GM18511 (cell line): ENCODE measurements around the gene ZHX3.

ENCODE experiments used
- ATAC-seq: cut with Tn5 transposase; IDR thresholded peaks from one replicate; pipeline ENCODE4 v1.9.1; 2021; ENCODE audit warnings: mild to moderate bottlenecking, moderate library complexity; ENCODE audit not compliant: unreplicated experiment

Gene ZHX3

DNA sequence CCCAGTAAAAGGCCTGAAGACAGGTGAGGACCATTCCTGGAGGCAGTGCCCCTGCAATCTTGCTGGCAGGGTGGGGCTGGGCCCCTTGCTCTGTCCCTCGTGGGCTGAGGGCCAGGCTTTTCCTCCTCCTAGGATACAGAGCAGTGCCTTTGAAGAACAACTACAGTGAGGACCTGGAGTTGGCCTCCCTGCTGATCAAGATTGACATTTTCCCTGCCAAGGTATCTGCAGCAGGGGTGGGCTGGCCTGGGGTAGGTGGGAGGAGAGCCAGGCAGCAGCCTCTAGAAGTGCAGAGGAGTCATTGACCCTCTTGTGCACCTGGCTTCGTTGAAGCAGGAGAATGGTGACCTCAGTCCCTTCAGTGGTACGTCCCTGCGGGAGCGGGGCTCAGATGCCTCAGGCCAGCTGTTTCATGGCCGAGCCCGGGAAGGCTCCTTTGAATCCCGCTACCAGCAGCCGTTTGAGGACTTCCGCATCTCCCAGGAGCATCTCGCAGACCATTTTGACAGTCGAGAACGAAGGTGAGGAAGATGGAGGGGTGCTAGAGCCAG lies 143.7 kb downstream of the ZHX3 start:
- ATAC-seq: no peak

DNA sequence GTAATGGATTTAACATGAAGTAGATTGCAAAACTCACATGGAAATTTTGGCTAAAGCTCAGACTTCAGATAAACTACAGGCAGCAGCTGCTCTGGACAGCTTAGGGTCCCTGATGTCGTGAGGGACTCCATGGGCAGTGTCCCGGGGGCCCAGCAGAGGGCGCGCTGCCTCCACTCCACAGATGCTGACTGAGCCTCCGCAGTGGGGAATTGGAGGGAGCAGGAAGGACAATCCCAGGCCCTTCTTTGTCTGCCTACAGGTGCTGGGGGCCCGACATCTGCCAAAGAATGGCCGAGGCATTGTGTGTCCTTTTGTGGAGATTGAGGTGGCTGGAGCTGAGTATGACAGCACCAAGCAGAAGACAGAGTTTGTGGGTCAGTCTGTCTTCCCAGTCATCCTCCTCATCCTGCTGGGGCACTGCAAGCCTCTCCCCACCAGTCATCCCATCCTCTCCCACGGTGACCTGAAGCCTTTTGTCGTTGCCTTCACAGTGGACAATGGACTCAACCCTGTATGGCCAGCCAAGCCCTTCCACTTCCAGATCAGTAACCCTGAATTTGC lies 144.3 kb downstream of the ZHX3 start:
- no peak for ATAC-seq

- ATAC-seq: no peak
These were observed 145.0 kb downstream of the ZHX3 start for GRCh38 chr20:41172296-41173140.

DNA sequence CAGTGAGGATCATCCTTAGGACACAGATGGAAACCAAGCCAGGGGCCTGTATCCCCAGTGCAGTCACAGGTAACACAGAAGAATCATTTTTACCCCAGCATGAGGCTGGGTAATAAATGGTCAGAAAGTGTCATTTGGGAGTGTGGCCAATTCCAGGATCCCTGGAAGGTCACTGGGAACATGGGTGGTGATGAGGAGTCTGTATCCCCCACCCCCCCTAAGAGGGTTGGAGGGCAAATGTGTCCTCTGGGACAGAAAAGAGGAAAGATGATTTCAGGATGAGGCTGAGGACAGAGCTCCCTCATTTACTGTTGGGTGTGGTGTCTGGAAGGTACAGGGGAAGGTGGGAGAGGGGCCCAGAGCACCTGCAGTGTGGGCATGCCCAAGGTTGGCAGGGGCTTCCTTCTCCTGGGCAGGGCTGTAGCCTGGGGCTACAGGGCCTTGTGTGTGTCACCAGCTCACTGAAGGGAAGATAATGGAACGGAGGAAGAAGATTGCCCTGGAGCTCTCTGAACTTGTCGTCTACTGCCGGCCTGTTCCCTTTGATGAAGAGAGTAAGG lies 145.7 kb downstream of the ZHX3 start:
- ATAC-seq: no peak

DNA sequence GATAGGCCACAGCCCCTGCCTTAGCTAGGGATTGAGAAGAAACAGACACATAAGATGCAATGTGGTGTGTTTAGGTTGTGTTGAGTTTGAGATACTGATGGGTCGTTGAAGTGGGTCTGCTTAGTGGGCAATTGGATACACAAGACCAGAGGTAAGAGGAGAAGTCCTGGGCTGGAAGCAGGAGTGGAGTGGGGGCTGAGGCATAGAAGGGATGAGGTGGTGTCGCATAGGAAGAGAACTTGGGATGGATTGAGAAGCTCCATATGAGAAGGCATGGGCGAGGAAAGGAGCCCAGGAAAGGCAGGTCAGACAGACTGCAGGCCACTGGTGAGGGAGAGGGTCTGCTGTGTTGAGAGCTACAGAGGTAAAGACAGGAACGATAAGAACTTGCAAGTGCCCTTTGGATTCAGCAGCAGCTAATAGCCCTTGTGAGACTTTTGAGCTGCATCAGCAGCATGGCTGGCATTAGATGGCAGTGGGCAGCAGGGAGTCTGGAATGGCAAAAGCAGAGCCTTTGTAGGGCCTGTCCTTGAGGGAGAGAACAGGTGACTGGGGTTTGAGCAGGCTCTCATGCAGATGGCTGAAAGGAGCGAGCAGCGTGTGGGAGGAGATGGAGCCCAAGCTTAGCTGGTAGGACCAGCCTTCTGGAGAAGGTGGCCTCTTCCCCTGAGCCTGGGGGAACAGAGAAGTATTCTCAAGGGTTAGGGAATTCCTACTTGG lies 147.0 kb downstream of the ZHX3 start:
- ATAC-seq: no peak

- no peak for ATAC-seq
These were observed 147.7 kb downstream of the ZHX3 start for GRCh38 chr20:41169791-41170351.

DNA sequence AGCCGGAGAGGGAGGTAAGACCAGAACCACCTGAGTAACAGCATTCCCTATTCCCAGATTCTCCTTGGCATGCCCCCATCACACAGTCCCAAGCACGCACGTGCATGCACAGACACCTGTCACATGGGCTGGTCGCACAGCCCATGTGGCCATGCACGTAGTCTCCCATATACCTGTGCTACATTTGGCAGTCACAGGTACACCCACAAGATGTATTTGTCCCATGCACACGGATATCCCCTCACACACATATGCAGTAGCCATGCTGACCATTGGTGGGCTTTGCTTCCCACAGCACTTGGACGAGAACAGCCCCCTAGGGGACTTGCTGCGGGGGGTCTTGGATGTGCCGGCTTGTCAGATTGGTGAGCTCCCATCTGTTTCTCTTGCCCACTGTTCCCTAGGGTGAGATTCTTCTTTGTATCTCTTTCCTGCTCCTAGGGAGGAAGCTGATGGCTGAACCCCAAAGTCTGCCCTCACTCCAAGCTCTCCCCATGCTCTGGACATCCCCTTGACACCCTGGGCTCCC lies 148.3 kb downstream of the ZHX3 start:
- no peak for ATAC-seq

DNA sequence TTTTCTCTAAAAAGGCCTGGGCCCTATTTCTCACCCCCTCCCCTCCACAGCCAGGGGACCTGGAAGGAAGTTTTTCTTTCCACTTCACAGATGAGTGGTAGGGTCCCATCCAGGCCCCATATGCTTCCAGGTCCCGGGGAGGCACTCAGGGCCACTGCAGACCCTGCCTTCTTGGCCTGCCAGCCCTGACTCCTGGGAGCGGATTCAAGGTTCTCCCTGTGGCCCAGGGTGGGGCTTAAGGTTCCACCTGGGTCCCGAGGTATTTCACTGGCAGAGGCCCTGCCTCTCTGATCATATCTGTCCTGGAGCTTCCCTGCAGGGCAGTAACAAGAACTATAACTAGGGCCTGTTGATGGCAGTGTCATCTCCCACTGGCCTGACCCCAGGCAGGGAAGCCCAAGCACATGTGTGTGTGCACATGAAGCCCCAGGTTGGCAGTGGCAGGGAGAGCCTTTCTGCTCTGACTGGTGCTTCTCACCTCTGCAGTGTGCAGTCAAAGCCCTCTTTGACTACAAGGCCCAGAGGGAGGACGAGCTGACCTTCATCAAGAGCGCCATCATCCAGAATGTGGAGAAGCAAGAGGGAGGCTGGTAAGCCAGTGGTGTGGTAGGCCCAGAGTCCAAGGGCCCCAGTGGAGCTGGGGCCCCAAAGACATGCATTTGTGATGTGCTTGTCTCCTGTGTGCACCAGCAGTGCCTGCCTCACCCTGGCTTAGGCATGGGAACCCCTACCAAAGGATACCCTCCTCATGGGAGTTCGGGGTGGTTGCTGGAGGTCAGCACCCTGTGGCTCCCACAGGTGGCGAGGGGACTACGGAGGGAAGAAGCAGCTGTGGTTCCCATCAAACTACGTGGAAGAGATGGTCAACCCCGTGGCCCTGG lies 149.0 kb downstream of the ZHX3 start:
- ATAC-seq: no peak

GRCh38 chr20:41167481-41168253 lies 149.9 kb downstream of the ZHX3 start:
- peak; percentile 70 for ATAC-seq

DNA sequence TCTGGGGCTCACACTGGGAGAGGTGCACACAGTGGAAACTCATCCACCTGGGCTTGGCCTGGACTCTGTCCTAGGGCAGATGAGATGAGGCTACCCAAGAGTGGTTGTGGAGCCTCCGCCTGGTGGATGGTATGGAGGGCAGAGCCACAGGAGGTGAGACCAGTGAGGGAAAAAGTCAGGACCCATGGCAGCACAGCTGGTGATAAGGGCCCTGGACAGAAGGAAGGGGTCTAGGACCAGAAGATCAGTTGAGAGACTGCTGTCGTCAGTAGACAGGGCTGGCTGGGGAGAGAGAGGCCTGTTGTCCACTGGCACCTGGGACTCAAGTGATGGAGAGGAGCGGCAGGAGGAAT lies 150.4 kb downstream of the ZHX3 start:
- no peak for ATAC-seq

DNA sequence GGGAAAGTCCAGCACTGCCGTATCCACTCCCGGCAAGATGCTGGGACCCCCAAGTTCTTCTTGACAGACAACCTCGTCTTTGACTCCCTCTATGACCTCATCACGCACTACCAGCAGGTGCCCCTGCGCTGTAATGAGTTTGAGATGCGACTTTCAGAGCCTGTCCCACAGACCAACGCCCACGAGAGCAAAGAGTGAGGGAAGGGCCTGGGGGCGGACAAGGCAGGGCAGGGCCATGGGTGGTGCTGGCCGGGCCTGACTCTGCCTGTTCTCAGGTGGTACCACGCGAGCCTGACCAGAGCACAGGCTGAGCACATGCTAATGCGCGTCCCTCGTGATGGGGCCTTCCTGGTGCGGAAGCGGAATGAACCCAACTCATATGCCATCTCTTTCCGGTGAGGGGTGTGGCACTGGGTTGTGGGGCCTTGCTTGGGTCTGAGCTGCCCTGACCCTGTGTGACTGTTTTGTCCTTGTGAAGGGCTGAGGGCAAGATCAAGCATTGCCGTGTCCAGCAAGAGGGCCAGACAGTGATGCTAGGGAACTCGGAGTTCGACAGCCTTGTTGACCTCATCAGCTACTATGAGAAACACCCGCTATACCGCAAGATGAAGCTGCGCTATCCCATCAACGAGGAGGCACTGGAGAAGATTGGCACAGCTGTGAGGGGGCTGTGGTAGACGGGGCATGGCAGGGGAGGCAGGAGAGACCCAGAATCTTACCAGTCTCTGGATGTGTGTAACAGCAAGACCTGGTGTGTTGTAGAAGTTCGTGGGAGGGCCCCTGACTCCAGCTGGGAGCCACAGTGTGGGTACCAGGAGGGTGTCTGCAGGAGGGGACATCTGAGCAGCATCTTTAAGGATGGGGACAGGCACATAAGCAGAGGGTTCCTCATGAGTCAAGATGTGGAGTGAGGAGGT lies 151.1 kb downstream of the ZHX3 start:
- no peak for ATAC-seq

DNA sequence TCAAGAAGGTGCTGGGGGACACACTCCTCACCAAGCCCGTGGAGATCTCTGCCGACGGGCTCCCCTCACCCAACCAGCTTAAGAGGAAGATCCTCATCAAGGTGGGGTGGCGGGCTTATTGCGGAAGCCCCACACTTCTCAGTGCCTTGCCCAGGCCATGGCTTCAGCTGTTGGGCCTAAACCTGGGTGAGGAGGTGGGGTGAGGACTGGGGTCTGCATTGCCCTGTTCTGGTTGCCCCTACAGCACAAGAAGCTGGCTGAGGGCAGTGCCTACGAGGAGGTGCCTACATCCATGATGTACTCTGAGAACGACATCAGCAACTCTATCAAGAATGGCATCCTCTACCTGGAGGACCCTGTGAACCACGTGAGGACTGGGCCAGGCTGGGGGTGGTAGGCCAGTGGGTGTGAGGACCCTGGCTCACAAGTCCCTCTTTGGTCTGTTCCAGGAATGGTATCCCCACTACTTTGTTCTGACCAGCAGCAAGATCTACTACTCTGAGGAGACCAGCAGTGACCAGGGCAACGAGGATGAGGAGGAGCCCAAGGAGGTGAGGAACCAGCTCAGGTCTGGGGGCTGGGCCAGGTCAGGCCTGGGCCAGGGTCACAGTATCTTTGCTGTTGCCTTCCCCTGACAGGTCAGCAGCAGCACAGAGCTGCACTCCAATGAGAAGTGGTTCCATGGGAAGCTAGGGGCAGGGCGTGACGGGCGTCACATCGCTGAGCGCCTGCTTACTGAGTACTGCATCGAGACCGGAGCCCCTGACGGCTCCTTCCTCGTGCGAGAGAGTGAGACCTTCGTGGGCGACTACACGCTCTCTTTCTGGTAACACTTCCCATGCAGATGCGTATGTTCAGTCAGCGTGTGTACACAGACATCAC lies 152.3 kb downstream of the ZHX3 start:
- ATAC-seq: no peak

- no peak for ATAC-seq
These were observed 153.7 kb downstream of the ZHX3 start for GRCh38 chr20:41163821-41164220.

DNA sequence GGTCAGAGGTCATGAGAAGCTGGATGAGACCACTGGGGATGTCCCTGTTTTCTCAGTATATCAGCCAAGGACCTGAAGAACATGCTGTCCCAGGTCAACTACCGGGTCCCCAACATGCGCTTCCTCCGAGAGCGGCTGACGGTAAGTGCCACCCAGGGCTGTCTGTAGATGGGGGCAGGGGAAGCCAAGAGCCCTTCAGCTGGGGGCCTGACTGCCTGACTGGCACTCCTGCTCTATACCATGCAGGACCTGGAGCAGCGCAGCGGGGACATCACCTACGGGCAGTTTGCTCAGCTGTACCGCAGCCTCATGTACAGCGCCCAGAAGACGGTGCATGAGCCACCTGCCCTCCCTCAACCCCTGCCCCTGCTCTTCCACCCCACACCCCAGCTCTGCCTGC lies 155.1 kb downstream of the ZHX3 start:
- no peak for ATAC-seq

DNA sequence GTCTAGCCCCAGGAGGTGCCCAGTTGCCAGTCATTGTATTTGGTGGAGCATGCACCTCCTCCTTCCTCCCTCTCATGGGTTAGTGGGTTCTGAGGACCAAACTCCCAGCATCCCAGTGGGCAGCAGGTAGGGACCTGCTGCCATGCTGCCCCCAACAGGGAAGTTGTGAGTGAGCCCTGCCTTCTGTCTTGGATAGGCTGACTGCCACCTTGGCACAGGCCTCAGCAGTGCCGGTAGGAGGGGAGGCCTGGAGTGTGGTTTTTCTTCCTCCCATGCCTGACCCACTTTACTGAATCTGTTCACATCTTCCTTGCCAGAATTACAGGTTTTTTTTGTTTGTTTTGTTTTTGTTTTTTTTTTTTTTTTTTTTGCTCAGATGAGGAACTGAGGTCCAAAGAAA lies 155.6 kb downstream of the ZHX3 start:
- ATAC-seq: no peak

- no peak for ATAC-seq
These were observed 156.8 kb downstream of the ZHX3 start for GRCh38 chr20:41160686-41161085.

- ATAC-seq: no peak
These were observed 158.0 kb downstream of the ZHX3 start for GRCh38 chr20:41159547-41159946.
